ENCODE data around the gene ACKR4.
"Not testable (repeated sequence)": the region's sequence is repeated elsewhere in the genome, so short reads cannot be mapped to it uniquely, and the experiment has no call there.

ACKR4 gene

DNA sequence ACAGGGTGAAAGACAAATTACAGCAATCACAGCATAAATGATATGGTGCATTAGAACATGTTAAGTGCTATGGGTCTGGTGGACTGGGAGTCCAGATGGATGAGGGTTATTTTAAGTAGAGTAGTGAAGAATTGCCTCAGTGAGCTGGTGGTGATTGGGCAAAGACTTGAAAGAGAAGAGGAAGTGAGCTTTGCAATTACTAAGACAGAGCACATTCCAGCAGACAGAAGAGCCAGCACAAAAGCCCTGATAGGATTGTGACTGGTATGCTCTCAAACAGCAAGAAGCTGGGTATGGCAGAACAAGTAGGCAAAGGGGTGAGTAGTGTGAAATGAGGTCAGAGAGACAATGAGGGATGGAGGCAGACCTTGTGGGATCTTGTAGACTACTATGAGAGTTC lies 2.1 kb upstream of the ACKR4 start:
- DNase-seq, result no peak

DNA sequence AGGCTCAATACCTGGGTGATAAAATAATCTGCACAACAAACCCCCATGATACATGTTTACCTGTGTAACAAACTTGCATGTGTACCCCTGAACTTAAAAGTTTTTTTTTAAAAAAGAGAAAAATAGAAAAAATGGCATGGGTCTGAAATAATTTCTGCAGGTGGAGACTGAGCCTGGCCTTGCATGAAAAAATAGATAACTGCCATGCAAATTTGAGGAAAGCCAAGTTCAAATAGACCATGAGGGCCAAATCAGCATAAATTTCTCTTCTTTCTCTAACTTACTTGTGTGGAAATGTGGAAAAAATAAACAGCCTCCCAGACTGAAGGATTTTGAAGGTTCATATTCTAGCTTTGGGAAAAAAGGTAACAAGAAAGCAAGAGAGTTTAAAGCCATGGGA lies 744 bp upstream of the ACKR4 start:
- no peak for DNase-seq

DNA sequence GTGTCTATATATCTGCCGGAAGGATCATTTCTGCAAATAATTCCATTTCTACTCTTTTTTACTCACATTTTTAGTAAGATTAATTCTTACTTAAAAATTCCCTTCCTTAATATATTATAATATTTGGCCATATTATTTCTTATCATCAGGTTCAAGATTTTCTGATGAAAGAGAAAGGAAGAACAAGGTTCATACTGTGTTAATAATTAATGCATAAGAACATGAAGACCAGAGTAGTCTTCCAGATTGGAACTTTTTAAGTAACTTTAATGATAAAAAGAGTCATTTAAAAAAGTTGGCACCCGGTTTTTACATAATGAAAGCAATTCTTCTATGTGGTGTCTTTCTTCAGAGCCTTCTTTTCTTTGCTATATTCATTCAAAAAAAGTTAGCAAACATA lies 590 bp downstream of the ACKR4 start:
- DNase-seq, result no peak

DNA sequence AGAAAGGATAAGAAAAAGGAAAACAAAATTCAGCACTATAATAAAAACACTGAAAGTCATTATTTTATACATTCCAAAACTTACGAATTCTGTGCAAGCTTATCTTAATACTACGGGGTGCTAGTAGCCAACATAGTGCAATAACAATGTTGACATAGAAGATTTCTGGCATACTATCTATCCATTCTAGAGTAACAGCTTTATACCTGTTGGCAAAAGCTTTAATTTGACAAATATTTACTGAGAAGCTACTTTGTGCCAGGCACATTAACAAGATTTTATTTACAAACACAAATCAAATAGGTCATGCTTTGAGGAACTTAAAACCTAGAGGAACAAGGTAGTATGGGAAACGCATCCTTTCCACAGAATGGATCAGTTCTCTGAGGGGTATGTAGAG lies 1.1 kb downstream of the ACKR4 start:
- DNase-seq, result no peak

DNA sequence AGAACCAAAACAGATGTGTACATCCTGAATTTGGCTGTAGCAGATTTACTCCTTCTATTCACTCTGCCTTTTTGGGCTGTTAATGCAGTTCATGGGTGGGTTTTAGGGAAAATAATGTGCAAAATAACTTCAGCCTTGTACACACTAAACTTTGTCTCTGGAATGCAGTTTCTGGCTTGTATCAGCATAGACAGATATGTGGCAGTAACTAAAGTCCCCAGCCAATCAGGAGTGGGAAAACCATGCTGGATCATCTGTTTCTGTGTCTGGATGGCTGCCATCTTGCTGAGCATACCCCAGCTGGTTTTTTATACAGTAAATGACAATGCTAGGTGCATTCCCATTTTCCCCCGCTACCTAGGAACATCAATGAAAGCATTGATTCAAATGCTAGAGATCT lies 3.5 kb downstream of the ACKR4 start:
- DNase-seq, result not testable (repeated sequence)

DNA sequence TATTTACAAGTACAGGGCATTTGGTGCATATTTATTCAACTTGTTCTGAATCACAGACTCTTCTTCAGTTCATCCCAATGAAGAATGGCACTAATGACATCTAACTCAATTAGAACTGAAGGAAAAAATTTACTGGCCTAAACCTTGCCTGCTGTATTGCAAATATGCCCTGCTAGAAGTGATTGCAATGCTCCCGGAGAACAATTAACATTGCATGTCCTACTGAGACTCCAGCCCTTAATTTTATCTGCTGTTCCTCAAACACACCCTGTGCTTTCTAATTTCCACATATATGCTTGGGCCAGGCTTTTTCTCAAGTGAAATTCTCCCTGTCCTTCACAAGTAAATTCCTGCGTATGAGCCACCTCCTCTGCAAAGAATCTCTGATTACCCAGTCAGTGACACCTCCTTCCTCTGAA lies 8.3 kb downstream of the ACKR4 start:
- no peak for DNase-seq

DNA sequence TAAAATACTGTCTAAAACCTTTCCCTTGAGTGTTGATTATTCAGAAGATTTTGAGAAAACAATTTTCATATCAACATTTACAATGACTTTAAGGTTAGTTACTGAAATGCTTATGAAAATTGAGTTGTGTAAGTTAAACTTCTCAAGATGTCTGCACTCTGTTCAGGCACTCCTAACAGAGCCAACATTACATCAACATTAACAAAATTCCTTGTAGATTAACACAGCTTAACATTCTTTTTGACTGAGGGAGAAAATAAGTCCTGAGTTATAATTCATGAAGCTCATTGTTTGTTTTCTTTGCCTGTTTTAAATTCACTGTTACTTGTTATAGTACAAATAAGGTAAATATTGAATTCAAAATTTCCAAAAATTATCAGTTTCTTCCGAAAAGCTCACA lies 9.0 kb downstream of the ACKR4 start:
- no peak for DNase-seq

DNA sequence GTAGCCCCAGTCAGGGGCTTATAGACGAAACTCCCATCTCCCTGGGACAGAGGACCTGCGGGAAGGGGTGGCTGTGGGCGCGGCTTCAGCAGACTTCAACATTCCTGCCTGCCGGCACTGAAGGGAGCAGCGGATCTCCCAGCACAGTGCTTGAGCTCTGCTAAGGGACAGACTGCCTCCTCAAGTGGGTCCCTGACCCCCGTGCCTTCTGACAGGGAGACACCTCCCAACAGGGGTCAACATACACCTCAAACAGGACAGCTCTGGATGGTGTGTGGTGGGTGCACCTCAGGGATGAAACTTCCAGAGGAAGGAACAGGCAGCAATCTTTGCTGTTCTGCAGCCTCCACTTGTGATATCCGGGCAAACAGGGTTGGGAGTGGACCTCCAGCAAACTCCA lies 9.6 kb downstream of the ACKR4 start:
- not testable (repeated sequence) for DNase-seq

DNA sequence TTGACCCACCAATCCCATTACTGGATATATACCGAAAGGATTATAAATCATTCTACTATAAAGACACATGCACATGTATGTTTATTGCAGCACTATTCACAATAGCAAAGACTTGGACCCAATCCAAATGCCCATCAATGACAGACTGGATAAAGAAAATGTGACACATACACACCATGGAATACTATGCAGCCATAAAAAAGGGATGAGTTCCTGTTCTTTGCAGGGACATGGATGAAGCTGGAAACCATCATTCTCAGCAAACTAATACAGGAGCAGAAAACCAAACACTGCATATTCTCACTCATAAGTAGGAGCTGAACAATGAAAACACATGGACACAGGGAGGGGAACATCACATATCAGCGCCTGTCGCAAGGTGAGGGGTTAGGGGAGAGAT lies 18.2 kb downstream of the ACKR4 start:
- DNase-seq, result not testable (repeated sequence)

DNA sequence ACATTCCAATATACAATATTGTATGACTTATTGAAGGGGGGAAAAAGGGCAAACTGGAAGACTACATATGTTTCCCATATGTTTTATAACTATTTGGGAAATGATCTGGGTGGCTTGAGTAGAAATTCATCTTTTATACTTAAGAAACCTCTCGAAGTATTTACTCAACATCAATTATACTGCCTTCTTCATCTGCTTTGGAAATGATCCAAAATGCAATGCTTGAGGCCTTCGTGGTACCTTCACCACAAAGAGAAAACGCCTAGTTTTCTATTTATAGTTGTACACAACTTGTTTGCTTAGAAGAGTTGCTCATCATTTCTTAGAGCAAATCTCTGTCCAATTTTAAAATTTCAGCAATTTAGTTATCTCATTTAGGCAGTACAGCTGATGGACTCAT lies 18.8 kb downstream of the ACKR4 start:
- DNase-seq, result no peak

DNA sequence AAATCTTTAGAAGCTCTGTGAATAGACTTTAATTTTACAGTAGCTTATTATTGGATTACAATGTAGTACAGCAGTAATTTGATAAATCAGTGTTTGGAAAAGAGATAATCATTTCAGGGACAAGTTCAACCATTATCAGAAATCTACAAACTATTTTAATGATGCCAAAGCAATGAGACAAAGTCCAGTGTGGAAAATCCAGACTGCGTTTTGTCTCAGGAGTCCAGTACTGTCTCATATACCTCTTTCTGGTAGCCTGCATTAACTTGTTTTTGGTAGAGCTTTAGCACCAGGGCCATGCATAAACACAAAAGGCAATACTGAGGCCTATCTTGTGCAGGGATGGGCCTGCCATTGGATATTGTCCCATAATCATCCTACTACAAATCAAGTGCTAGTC lies 19.7 kb downstream of the ACKR4 start:
- no peak for DNase-seq

DNA sequence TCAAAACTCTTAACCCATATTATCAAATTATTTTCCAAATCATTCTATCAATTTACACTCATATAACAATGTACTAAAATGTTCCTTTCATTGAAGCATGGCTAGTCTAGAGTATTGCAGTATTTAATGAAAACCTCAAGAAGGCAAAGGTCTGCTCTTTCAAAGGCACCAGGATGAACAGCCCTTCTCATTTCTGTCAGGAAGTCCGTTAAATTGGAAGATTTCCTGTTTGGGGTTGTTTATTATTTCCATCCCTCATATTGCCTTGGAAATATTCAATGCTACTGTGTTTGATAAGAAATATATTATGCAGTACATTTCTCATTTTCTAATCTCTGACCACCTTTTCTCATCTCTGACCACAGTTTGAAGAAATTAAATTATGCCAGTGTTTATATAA lies 25.1 kb downstream of the ACKR4 start:
- no peak for DNase-seq

DNA sequence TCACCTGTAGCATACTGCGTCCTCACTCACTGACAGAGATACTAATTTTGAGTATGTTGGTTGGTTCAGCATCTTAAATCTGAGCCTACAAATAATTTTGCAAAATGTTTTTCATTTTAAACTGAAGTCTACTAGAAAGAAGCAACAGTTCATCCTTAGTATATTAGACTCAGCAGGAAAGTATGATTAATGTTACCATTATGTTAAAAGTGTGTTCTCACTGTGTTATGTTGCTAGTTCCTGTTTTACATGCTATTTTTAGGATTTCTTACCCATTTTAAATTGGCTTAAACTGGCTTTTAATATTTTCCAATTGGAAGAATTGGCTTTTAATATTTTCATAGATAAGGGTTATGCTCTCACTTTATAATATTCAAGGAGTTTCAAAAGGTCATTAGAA lies 25.7 kb downstream of the ACKR4 start:
- DNase-seq, result no peak

DNA sequence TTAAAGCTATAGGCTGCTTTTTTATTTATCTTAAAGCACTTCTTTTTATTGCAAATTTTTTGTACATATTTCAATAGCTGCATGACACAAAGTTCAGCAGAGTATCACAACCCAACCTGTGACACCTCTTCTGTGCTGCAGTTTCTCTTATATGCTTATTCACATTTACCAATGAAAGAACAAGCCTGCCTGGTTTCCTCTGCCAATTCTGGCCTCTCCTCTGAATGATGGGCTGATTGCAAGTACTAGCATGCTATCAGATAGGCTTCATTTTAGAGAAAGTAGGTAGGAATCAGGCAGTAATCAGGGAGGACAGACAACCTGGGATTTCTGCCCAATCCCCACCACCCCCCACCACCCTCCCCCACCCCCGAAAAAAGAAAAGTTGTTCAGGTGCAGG lies 26.6 kb downstream of the ACKR4 start:
- DNase-seq, result no peak

DNA sequence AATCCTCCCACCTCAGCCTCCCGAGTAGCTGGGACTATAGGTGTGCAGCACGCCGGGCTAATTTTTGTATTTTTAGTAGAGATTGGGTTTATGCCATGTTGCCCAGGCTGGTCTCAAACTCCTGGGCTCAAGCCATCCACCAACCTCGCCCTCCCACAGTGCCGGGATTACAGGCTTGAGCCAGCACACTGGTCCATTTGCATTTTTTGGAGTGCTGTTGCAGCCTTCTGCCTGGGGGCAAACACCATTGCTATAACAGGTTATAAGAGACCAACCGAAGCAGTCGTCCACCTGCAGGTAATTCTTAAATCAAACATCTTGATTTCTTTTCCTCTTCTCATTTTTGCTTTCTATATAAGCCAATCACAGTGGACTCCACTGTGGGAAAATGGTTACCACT lies 27.7 kb downstream of the ACKR4 start:
- no peak for DNase-seq

DNA sequence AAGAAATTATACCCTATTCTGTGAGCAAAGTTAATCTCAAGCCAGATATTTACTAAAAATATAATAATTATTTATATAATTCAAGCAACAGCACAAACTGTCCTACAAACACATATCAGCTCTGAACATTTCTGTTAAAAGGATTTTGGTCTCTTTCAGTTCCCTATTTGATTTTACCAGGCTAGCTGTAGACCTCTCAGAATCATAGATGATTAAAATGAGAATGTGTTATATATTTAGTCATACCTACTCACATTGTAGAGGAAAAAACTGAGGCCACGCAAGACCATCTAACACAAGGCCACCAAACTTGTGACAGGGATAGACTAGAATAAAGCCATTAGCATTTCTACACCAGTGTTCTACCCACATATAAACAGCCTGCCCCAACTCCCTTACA lies 28.5 kb downstream of the ACKR4 start:
- no peak for DNase-seq

DNA sequence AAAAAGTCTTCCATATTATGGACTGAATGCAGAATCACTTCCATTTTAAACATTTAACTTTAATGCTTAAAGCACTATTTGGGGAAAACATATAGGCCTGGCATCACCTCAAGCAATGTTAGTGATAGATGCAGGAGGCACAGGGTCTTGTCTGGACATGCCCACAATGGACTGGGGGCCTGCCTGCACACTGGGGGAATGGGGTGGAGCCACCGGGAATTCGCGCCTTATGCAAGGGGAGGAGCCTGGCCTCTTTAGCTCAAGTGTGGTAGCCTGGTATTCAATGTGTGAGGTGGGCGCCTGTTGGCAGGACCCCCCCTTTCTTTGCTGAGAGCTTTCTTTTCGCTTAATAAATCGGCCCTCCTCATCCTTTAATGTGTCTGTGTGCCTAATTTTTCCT lies 29.9 kb downstream of the ACKR4 start:
- no peak for DNase-seq

DNA sequence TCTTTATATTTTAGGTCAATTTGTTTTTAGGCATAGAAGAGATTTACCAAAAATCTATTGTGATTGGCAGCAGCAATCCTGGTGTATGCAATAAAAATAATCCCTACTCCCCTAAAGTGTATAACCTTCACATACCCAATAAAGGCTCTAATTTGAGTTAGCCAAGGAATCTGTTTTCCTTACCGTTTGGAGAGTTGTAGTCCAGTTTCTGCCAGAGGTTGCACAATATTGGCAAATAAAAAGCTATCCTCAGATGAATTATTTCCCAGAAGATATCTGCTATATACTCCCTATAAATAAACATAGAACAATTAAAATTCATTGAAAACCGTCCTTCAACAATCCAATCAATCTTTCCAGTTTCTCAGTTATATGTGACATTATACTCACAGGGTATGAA lies 31.1 kb downstream of the ACKR4 start:
- DNase-seq, result no peak

DNA sequence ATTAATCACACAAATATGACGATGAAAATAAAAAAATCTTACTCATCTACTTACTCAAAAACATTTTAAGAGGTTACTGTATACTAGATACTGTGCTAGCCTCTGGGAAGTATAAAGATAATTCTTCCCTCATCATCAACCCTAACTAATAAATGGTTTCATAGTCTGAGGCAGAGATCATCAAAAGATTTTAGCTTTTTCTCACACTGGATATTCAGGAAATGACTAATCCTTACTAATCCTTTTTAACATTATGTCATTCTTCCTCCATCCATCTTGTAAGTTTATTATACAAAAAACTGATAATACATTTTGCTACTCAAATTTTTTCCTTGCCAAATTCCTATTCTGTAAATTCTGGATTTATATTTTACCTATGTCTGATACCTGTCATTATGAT lies 32.9 kb downstream of the ACKR4 start:
- no peak for DNase-seq

DNA sequence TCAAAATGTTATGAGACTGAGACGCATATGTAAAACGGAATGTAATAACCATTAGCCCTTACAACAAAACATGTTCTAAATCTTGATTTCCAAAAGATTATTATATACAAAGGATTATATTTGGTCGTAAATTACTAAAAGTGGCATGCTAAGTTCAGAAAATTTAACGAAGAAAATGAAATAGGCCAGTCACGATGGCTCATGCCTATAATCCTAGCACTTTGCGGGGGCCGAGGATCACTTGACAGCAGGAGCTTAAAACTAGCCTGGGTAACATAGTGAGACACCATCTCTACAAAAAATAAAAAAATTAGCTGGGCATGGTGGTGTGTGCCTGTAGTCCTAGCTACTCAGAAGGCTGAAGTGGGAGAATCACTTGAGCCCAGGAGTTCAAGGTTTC lies 33.5 kb downstream of the ACKR4 start:
- DNase-seq, result no peak

DNA sequence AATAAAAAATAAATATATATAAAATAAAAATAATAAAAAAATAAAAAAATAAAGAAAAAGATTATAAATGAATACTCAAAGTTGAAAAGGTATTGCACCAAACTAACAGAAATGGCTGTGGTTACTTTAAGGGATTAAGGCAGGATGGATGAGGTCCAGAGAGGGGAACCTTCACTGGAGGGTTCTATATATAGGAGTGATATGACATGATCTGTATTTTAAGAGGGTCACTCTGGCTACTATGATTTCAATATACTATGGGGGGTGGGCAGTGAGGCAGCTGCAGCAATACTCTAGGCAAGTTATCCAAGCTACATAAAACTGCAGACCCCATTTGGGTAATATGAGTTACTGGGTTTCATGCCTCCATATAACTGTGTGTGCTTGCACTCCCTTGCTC lies 38.0 kb downstream of the ACKR4 start:
- no peak for DNase-seq

DNA sequence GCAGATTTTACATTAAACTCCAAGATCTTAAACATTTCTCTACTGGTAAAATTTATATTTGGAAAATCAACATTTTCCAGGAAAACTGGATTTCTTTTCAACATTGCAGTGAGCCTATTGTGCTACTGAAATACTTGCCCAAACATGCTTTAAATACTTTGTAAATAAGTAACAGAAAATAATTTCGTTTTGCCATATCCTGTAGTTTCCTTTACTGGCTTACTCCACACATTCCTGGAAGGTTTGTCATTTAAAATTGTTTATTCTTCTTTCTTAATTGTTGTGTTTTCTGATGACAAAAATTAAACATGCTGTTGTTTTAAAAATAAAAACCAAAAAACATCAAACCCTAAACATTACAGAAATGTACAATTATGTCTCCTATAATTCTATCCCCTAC lies 40.5 kb downstream of the ACKR4 start:
- DNase-seq, result no peak

DNA sequence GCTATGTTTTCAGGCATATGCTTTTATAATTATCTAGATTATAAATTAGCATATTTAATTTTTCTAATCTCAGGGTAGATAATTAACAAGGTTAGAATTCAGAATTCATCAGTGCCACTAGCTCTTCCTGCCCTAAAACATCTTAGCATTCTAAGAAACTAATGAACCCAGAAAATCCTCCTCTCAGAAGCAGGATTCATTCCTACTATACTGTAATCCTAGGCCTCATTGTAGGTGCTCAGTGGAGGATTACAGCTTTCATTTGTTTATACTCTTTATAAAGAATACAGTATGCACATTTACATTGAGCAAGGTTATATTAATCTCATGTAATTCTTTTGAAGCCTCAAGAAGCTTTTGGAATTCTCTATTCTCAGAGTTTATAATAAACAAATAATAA lies 41.6 kb downstream of the ACKR4 start:
- no peak for DNase-seq

DNA sequence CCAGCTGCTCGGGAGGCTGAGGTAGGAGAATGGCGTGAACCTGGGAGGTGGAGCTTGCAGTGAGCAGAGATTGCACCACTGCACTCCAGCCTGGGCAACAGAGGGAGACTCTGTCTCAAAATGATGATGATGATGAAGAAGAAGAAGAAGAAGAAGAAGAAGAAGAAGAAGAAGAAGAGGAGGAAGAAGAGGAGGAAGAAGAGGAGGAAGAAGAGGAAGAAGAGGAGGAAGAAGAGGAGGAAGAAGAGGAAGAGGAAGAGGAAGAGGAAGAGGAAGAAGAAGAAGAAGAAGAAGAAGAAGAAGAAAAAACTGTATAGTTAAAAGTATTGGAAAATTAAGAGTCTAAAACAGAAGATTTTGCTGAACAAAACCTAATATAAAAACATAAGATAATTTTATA lies 44.4 kb downstream of the ACKR4 start:
- not testable (repeated sequence) for DNase-seq

DNA sequence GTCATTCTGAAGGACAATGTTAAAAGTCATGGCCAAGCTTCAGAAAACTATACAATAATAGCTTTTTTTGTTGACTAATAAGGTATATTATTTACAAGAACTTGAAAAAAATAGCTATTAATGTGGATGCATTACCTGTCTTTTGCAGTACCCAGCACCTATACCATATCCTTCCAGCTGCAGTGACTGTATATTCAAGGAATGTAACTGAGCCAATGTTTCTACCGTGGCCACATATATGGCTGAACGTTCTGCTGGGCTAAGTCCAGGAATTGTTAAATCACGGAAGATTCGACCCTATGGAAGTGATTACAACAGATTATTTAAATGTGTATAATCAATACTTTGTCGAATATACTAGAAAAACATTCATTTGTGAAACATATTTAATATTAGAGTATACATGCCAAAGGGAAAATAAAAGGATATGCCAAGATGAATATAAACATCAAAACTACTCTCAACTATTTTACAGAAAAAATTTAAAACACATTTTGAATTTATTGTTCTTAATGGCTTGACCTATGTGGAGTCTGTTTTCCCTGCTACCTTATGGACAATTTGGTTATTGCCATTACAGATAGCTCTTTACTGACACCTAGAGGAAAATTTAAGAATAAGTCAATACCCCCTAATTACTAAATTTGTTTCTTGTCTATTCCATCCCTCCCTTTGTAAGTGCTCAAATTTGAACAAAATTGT lies 44.9 kb downstream of the ACKR4 start:
- DNase-seq, result no peak

DNA sequence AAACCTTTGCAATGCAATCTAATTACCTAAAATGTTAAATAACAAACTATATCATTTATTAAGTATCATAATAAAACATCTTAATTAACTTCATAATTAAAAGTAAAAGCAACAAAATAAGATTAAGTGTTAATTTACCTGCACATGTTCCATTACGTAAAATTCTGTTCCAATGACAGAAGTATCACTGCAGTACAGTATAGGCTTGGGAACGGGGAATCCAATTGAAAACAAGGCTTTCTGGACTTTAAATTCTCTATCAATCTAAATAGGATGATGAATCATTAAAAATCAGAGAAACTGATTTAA lies 45.4 kb downstream of the ACKR4 start:
- DNase-seq, result no peak
